Sigmoid colon (tissue), 4 donors: ENCODE data around the gene TMPRSS13.

Experiments
- EP300 ChIP-seq, 4 donors: sonication (generic); formaldehyde crosslinking; IDR thresholded peaks; one replicate each; pipeline ENCODE4 v1.6.1; 2017; ENCODE audit warnings: antibody characterized with exemption in 4 of 4
- POLR2A ChIP-seq, 2 donors: fragments of 450-650 bp; IDR thresholded peaks; one replicate each; pipeline ENCODE4 v1.6.1; 2016; ENCODE audit warnings: antibody characterized with exemption in 2 of 2, mild to moderate bottlenecking in 2 of 2, moderate library complexity in 2 of 2
- POLR2AphosphoS5 ChIP-seq, 4 donors: sonication (generic); formaldehyde crosslinking; IDR thresholded peaks; one replicate each; pipeline ENCODE4 v1.6.1; 2017; ENCODE audit warnings: antibody characterized with exemption in 4 of 4
- TF ChIP-seq, protein P1 (sequence below), 4 experiments: fragments of 450-650 bp in 3 of 4; fragments of 200-600 bp in 1 of 4; IDR thresholded peaks; one replicate each; pipeline ENCODE4 v1.5.1; 2016 to 2019; ENCODE audit warnings: antibody characterized with exemption in 4 of 4, mild to moderate bottlenecking in 3 of 4, moderate library complexity in 2 of 4

GRCh38 chr11:117874910-117875381 is 54.3 kb downstream of the TMPRSS13 start:
- TF ChIP-seq, protein P1, sequence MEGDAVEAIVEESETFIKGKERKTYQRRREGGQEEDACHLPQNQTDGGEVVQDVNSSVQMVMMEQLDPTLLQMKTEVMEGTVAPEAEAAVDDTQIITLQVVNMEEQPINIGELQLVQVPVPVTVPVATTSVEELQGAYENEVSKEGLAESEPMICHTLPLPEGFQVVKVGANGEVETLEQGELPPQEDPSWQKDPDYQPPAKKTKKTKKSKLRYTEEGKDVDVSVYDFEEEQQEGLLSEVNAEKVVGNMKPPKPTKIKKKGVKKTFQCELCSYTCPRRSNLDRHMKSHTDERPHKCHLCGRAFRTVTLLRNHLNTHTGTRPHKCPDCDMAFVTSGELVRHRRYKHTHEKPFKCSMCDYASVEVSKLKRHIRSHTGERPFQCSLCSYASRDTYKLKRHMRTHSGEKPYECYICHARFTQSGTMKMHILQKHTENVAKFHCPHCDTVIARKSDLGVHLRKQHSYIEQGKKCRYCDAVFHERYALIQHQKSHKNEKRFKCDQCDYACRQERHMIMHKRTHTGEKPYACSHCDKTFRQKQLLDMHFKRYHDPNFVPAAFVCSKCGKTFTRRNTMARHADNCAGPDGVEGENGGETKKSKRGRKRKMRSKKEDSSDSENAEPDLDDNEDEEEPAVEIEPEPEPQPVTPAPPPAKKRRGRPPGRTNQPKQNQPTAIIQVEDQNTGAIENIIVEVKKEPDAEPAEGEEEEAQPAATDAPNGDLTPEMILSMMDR (IDR thresholded peaks at IDR 0.05), result no peak
- TF ChIP-seq POLR2AphosphoS5 (IDR thresholded peaks at IDR 0.05), result peak in 1 of 4 donors; percentile 1
- no peak for TF ChIP-seq POLR2A (IDR thresholded peaks at IDR 0.05)
- no peak for TF ChIP-seq EP300 (IDR thresholded peaks at IDR 0.05)
